Activated CD4-positive, alpha-beta memory T cell treated with anti-CD3 and anti-CD28 coated beads, Interleukin-2, amount 10 ng/mL, durations not matched to agents 7 days and 5 days (primary cell): ENCODE results near the gene ELAVL2. TPM values are rescaled to one million over a fixed set of nuclear protein-coding genes. Genes with fewer than 3 reads are reported as not detected.

ENCODE experiments used
- CTCF ChIA-PET: fragments of 350-600 bp; sonication (Branson Sonifier 250); formaldehyde crosslinking; loops from one replicate; lab custom pipeline; 2021; ENCODE audit warnings: antibody characterized with exemption, inconsistent platforms; lab: Charles Lee
- POLR2A ChIA-PET: fragments of 350-600 bp; sonication (Branson Sonifier 250); formaldehyde crosslinking; loops from one replicate; lab custom pipeline; 2021; ENCODE audit warnings: antibody characterized with exemption; lab: Charles Lee
- DNase-seq: peaks from one replicate; pipeline ENCODE4 v3.0.0-alpha.2; 2020
- H3K27ac Mint-ChIP-seq: one replicate; pipeline ENCODE4 v1.8.0; 2021; ENCODE audit warnings: mild to moderate bottlenecking, mixed read lengths
- H3K27me3 Mint-ChIP-seq: one replicate; pipeline ENCODE4 v1.8.0; 2021; ENCODE audit warnings: mixed read lengths
- H3K36me3 Mint-ChIP-seq: one replicate; pipeline ENCODE4 v1.8.0; 2021; ENCODE audit warnings: low read depth, mixed read lengths
- H3K4me1 Mint-ChIP-seq: one replicate; pipeline ENCODE4 v1.8.0; 2021; ENCODE audit warnings: mixed read lengths
- H3K4me3 Mint-ChIP-seq: one replicate; pipeline ENCODE4 v1.8.0; 2021; ENCODE audit warnings: mild to moderate bottlenecking, mixed read lengths
- H3K9me3 Mint-ChIP-seq: one replicate; pipeline ENCODE4 v1.8.0; 2021; ENCODE audit warnings: mixed read lengths
- total RNA-seq, 2 experiments: library from RNA; stranded (reverse); gene quantifications; one replicate each; pipeline ENCODE4 v1.2.3, GENCODE V29; 2021

ELAVL2 gene
- total RNA-seq, 2 experiments from 2014 or later, result not detected

DNA sequence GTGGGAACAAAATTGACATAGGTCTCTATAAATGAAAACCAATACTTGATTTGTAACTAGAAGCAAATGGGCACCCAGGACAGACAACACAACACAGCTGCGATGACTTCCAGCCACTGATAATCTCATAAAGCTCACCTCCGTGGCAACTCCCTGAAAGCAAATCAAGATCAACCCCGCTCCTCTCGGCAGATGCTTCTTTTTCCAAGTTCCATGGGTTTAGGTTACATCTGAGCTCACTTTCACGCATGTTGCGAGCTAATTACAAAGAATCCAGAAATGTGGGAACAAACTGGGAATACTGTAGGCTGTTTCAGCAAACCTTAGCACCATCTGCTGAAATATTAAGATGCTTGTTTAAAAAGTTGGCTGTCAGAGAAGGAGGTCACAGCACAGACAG is 153.9 kb downstream of the ELAVL2 start:
- no peak overlapping the region for H3K4me3 Mint-ChIP-seq
- POLR2A ChIA-PET, result no interaction called here
- DNase-seq, result no peak

GRCh38 chr9:23669776-23670175 is 156.3 kb downstream of the ELAVL2 start:
- ChIA-PET CTCF (no interaction called here), POLR2A (no interaction called here)
- no peaks in the 10 kb centered on the region for H3K36me3 Mint-ChIP-seq
- H3K4me3 Mint-ChIP-seq, result no peak overlapping the region
- peaks cover 5% of the 10 kb centered on the region for H3K9me3 Mint-ChIP-seq
- H3K4me1 Mint-ChIP-seq, result no peaks in the 10 kb centered on the region
- no peak for DNase-seq
- no peaks in the 10 kb centered on the region for H3K27me3 Mint-ChIP-seq
- H3K27ac Mint-ChIP-seq, result no peak overlapping the region

More for the DNA sequence above, 153.9 kb downstream of the ELAVL2 start:
- H3K4me1 Mint-ChIP-seq, result no peaks in the 10 kb centered on the region
- no peak overlapping the region for H3K27ac Mint-ChIP-seq
- no peaks in the 10 kb centered on the region for H3K27me3 Mint-ChIP-seq
- H3K36me3 Mint-ChIP-seq, result no peaks in the 10 kb centered on the region
- CTCF ChIA-PET, result no interaction called here
- peaks cover 5% of the 10 kb centered on the region for H3K9me3 Mint-ChIP-seq

- DNase-seq, result no peak
- Mint-ChIP-seq H3K4me1 (no peaks in the 10 kb centered on the region), H3K36me3 (no peaks in the 10 kb centered on the region), H3K27me3 (no peaks in the 10 kb centered on the region), H3K9me3 (peaks cover 2% of the 10 kb centered on the region), H3K4me3 (no peak overlapping the region), H3K27ac (no peak overlapping the region)
- POLR2A ChIA-PET, result no interaction called here
- CTCF ChIA-PET, result no interaction called here
These were observed 160.4 kb downstream of the ELAVL2 start for GRCh38 chr9:23665635-23666034.

- no peaks in the 10 kb centered on the region for H3K4me1 Mint-ChIP-seq
- no peaks in the 10 kb centered on the region for H3K36me3 Mint-ChIP-seq
- ChIA-PET POLR2A (no interaction called here), CTCF (no interaction called here)
- H3K9me3 Mint-ChIP-seq, result peaks cover 4% of the 10 kb centered on the region
- H3K27ac Mint-ChIP-seq, result no peak overlapping the region
- no peak overlapping the region for H3K4me3 Mint-ChIP-seq
- H3K27me3 Mint-ChIP-seq, result no peaks in the 10 kb centered on the region
- no peak for DNase-seq
These were observed 161.0 kb downstream of the ELAVL2 start for GRCh38 chr9:23665051-23665450.

DNA sequence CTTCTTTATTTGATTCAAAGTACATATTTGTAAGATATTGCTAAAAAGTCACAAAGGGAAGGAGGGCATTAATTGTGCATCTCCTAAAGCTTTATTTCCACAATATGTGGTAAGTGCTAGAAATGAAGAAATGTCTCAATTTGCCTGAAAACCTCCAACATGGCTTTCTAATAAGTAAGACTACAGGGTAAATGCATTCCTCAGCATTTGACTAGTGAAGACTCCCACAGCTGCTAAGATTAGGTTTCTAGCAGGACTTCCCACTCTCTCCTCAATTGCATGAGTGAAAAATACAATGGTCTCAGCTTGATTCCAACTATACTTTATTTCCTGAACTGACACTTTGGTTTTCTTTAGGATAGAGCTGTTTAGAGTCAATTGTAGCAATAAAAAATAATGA is 162.1 kb downstream of the ELAVL2 start:
- CTCF ChIA-PET, result interaction anchor here (0.6 to 0.7 kb wide), 2 partner anchors 15 to 1356 kb away, joined by 3 read pairs; no protein-coding TSS in a partner anchor
- no peak for DNase-seq
- no peaks in the 10 kb centered on the region for H3K4me1 Mint-ChIP-seq

GRCh38 chr9:23663536-23663935 is 162.5 kb downstream of the ELAVL2 start:
- ChIA-PET CTCF (no interaction called here), POLR2A (no interaction called here)
- Mint-ChIP-seq H3K9me3 (peaks cover 4% of the 10 kb centered on the region), H3K4me1 (no peaks in the 10 kb centered on the region), H3K36me3 (no peaks in the 10 kb centered on the region), H3K27ac (no peak overlapping the region), H3K4me3 (no peak overlapping the region), H3K27me3 (no peaks in the 10 kb centered on the region)
- DNase-seq, result no peak

More for the DNA sequence above, 162.1 kb downstream of the ELAVL2 start:
- Mint-ChIP-seq H3K36me3 (no peaks in the 10 kb centered on the region), H3K9me3 (peaks cover 4% of the 10 kb centered on the region), H3K27me3 (no peaks in the 10 kb centered on the region), H3K27ac (no peak overlapping the region), H3K4me3 (no peak overlapping the region)
- POLR2A ChIA-PET, result no interaction called here

DNA sequence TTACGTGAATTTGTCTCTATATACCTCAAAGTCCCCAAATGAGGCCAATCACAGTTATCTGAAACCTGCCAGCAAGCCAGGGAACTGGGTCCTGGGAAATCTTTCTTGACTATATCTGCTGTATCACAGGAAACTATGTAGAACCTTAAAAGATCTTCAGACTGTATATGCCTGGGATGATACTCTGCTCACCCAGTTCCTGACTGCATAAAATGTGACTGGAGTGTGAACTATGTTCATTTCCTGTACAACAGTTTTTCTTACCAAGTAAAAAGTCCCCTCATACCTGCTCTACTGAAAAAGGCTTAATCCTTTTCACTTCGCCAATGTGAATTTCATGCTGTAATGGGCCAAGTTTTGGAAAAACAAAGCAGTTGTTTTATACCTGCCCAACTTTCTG is 162.9 kb downstream of the ELAVL2 start:
- no peaks in the 10 kb centered on the region for H3K4me1 Mint-ChIP-seq
- H3K9me3 Mint-ChIP-seq, result peaks cover 4% of the 10 kb centered on the region
- no peaks in the 10 kb centered on the region for H3K36me3 Mint-ChIP-seq
- ChIA-PET CTCF (no interaction called here), POLR2A (no interaction called here)
- no peaks in the 10 kb centered on the region for H3K27me3 Mint-ChIP-seq
- H3K27ac Mint-ChIP-seq, result no peak overlapping the region
- no peak for DNase-seq
- H3K4me3 Mint-ChIP-seq, result no peak overlapping the region

GRCh38 chr9:23662320-23662719 is 163.7 kb downstream of the ELAVL2 start:
- CTCF ChIA-PET, result no interaction called here
- H3K9me3 Mint-ChIP-seq, result peaks cover 3% of the 10 kb centered on the region
- no peak overlapping the region for H3K27ac Mint-ChIP-seq
- no peak for DNase-seq
- no peaks in the 10 kb centered on the region for H3K36me3 Mint-ChIP-seq
- H3K4me1 Mint-ChIP-seq, result no peaks in the 10 kb centered on the region
- POLR2A ChIA-PET, result no interaction called here
- no peak overlapping the region for H3K4me3 Mint-ChIP-seq
- no peaks in the 10 kb centered on the region for H3K27me3 Mint-ChIP-seq

GRCh38 chr9:23659346-23660006 is 166.6 kb downstream of the ELAVL2 start:
- Mint-ChIP-seq H3K36me3 (no peaks in the 10 kb centered on the region), H3K4me1 (no peaks in the 10 kb centered on the region), H3K27me3 (no peaks in the 10 kb centered on the region), H3K27ac (no peak overlapping the region), H3K4me3 (no peak overlapping the region), H3K9me3 (peaks cover 6% of the 10 kb centered on the region)
- ChIA-PET CTCF (no interaction called here), POLR2A (no interaction called here)
- DNase-seq, result no peak

- Mint-ChIP-seq H3K9me3 (peaks cover 9% of the 10 kb centered on the region), H3K4me1 (no peaks in the 10 kb centered on the region), H3K27me3 (no peaks in the 10 kb centered on the region), H3K27ac (no peak overlapping the region), H3K36me3 (no peaks in the 10 kb centered on the region), H3K4me3 (no peak overlapping the region)
- CTCF ChIA-PET, result no interaction called here
- DNase-seq, result no peak
- POLR2A ChIA-PET, result no interaction called here
These were observed 167.4 kb downstream of the ELAVL2 start for GRCh38 chr9:23658376-23659258.

- ChIA-PET CTCF (no interaction called here), POLR2A (no interaction called here)
- H3K9me3 Mint-ChIP-seq, result peaks cover 4% of the 10 kb centered on the region
- H3K27ac Mint-ChIP-seq, result no peak overlapping the region
- no peak for DNase-seq
- no peaks in the 10 kb centered on the region for H3K27me3 Mint-ChIP-seq
- no peak overlapping the region for H3K4me3 Mint-ChIP-seq
- H3K4me1 Mint-ChIP-seq, result no peaks in the 10 kb centered on the region
- H3K36me3 Mint-ChIP-seq, result no peaks in the 10 kb centered on the region
These were observed 175.0 kb downstream of the ELAVL2 start for GRCh38 chr9:23651051-23651450.

DNA sequence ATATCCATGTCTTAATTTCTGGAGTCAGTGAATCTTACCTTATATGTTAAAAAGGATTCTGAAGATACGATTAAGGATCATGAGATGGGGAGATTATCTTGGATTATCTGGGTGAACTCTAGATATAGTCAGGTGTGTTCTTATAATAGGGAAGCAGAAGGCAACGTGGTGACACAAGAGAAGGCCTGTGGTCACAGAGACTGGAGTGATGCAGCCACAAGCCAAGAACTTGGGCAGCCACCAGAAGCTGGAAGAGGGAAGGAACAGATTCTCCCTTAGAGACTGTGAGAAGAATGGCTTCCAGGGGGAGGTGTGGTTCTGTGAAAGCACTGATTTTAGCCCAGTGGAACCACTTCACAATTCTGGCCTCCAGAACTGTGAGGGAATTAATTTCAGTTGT is 177.4 kb downstream of the ELAVL2 start:
- H3K36me3 Mint-ChIP-seq, result no peaks in the 10 kb centered on the region
- POLR2A ChIA-PET, result no interaction called here

DNA sequence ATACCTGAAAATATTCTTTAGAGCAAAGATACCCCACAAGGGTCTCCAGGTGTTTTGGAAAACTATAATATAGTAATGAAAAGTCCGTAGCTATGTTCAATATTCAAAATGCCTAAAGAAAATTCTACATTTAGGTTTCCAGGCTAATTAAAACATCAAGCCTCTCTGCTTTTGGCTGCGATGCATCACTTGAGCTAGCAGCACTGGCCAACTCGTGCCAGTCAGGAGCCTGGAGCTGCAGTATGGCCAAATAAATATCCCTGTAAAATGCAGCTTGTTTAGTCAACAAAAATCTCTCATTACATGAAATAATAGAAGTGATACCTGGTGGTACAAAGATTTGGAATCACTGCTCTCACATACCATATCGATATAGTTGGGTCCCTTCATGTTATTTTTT is 181.1 kb downstream of the ELAVL2 start:
- DNase-seq, result no peak
- no peaks in the 10 kb centered on the region for H3K27me3 Mint-ChIP-seq
- no peaks in the 10 kb centered on the region for H3K36me3 Mint-ChIP-seq
- H3K9me3 Mint-ChIP-seq, result peaks cover 2% of the 10 kb centered on the region
- CTCF ChIA-PET, result no interaction called here
- no peak overlapping the region for H3K4me3 Mint-ChIP-seq
- POLR2A ChIA-PET, result no interaction called here
- H3K27ac Mint-ChIP-seq, result no peak overlapping the region
- H3K4me1 Mint-ChIP-seq, result no peaks in the 10 kb centered on the region

More for the DNA sequence above, 177.4 kb downstream of the ELAVL2 start:
- no peak for DNase-seq
- Mint-ChIP-seq H3K4me3 (no peak overlapping the region), H3K27me3 (no peaks in the 10 kb centered on the region), H3K9me3 (no peaks in the 10 kb centered on the region), H3K4me1 (no peaks in the 10 kb centered on the region), H3K27ac (no peak overlapping the region)
- CTCF ChIA-PET, result no interaction called here
